GM12864 (cell line): Measurements from ENCODE around the gene TAS2R41.

Experiments
- DNase-seq: peaks from one replicate; pipeline ENCODE4 v3.0.0-alpha.2; 2011; ENCODE audit warnings: low read depth
- H3K4me3 ChIP-seq: 2 replicates; pipeline ENCODE4 v1.5.1; 2011; ENCODE audit warnings: mild to moderate bottlenecking, low read depth, low read length, control low read depth
- TF ChIP-seq, protein P1 (sequence below): IDR thresholded peaks from 2 replicates; pipeline ENCODE4 v1.5.1; 2011; ENCODE audit warnings: low read depth, mild to moderate bottlenecking, moderate library complexity, low read length, control low read depth, inconsistent platforms; ENCODE audit errors: missing control alignments

TAS2R41 gene

GRCh38 chr7:143447466-143447865, 30.2 kb upstream of the TAS2R41 start:
- no peak overlapping the region for H3K4me3 ChIP-seq
- TF ChIP-seq, protein P1, sequence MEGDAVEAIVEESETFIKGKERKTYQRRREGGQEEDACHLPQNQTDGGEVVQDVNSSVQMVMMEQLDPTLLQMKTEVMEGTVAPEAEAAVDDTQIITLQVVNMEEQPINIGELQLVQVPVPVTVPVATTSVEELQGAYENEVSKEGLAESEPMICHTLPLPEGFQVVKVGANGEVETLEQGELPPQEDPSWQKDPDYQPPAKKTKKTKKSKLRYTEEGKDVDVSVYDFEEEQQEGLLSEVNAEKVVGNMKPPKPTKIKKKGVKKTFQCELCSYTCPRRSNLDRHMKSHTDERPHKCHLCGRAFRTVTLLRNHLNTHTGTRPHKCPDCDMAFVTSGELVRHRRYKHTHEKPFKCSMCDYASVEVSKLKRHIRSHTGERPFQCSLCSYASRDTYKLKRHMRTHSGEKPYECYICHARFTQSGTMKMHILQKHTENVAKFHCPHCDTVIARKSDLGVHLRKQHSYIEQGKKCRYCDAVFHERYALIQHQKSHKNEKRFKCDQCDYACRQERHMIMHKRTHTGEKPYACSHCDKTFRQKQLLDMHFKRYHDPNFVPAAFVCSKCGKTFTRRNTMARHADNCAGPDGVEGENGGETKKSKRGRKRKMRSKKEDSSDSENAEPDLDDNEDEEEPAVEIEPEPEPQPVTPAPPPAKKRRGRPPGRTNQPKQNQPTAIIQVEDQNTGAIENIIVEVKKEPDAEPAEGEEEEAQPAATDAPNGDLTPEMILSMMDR, result no peak
- DNase-seq, result no peak

DNA sequence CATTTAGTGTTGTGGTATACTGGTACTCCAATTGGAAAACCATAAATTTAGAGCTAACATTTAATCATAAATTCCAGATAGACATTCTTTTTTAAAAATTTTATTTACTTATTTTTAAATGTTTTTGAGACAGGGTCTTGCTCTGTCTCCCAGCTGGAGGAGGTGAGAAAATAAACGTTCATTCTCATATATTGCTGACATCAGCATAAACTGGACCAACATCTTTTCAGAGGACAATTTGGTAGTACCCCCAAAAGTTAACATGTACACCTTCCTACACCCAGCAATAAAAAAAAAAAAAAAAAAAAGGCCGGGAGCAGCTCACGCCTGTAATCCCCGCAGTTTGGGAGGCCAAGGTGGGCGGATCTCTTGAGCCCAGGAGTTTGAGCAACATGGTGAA, 29.2 kb upstream of the TAS2R41 start:
- no peak overlapping the region for H3K4me3 ChIP-seq
- no peak for DNase-seq
- TF ChIP-seq, protein P1, result no peak

GRCh38 chr7:143449793-143450192, 27.9 kb upstream of the TAS2R41 start:
- no peak overlapping the region for H3K4me3 ChIP-seq
- DNase-seq, result no peak

DNA sequence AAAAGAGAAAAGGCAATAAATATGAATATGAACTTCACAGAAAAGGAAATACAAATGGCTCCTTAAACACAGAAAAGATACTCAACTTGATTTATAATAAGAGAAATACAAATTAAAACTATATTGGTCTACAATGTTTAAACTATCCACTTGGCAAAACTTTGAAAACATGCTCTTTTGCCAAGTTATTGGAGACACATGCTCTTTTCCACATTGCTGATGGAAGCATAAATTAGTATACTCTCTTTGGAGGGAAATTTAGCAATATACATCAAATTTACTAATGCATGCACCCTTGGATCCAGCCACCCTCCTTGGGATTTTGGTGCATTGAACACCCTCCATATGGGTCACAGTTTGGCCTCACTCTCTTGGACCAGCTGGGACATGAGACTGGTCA, 26.6 kb upstream of the TAS2R41 start:
- H3K4me3 ChIP-seq, result no peak overlapping the region
- TF ChIP-seq, protein P1, result no peak

More at GRCh38 chr7:143449793-143450192, 27.9 kb upstream of the TAS2R41 start:
- TF ChIP-seq, protein P1, result no peak

GRCh38 chr7:143451746-143452145, 25.9 kb upstream of the TAS2R41 start:
- TF ChIP-seq, protein P1, result no peak
- no peak for DNase-seq
- no peak overlapping the region for H3K4me3 ChIP-seq

More for the DNA sequence above, 26.6 kb upstream of the TAS2R41 start:
- no peak for DNase-seq

- TF ChIP-seq, protein P1, result no peak
- no peak for DNase-seq
- no peak overlapping the region for H3K4me3 ChIP-seq
Observed at GRCh38 chr7:143452495-143452894, 25.2 kb upstream of the TAS2R41 start.

DNA sequence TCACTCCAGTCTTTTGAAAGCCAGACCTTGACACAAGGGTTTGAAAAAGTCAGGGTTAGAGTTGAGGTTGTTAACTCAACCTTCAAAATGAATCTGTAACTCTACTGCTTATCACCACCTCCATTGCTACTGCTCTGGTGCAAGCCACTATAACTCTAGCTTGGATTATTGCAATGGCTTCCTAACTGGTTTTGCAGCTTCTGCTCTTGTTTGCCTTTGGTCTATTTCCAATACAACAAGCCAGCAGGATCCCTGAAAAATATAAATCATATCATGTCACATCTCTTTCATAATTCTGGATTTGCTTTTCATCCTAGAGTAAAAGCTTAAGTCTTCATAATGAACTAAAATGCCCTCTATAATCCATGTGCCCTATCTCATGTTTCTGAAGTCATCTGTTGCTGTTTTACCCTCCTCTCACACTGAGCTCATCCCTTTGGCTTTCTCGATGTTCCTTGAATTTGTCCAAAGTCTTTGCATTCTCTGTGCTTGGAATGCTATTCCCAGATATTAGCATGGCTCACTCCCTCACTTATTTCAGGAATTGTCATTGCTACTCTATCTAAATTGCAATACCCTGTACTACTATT, 23.5 kb upstream of the TAS2R41 start:
- DNase-seq, result no peak

More for the DNA sequence above, 23.5 kb upstream of the TAS2R41 start:
- TF ChIP-seq, protein P1, result no peak
- H3K4me3 ChIP-seq, result no peak overlapping the region
